Activated CD8-positive, alpha-beta memory T cell treated with anti-CD3 and anti-CD28 coated beads, Interleukin-2, amount 50 U/mL, for 4 hours (primary cell): ENCODE results near the gene PEX19.
A peak's percentile ranks its signal among the peaks of the same experiment; 100 is the strongest.
"Not testable (repeated sequence)": the region's sequence is repeated elsewhere in the genome, so short reads cannot be mapped to it uniquely, and the experiment has no call there.

Experiments used
- DNase-seq: peaks from one replicate; pipeline ENCODE4 v3.0.0-alpha.2; 2020

Gene PEX19

GRCh38 chr1:160284782-160285344 lies at the start of gene PEX19:
PEX19 (minus strand) TSS chr1:160285133; CDS start chr1:160285124, 9 bp downstream.
- DNase-seq, result peak; percentile 92

- no peak for DNase-seq
Measured at GRCh38 chr1:160332516-160332915, 47.6 kb upstream of the PEX19 start.

GRCh38 chr1:160330119-160330518 lies 45.2 kb upstream of the PEX19 start:
- DNase-seq, result no peak

GRCh38 chr1:160328184-160328583 lies 43.3 kb upstream of the PEX19 start:
- DNase-seq, result no peak

- no peak for DNase-seq
Measured at GRCh38 chr1:160326418-160326817, 41.5 kb upstream of the PEX19 start.

GRCh38 chr1:160325252-160325651 lies 40.3 kb upstream of the PEX19 start:
- DNase-seq, result no peak

GRCh38 chr1:160322831-160323230 lies 37.9 kb upstream of the PEX19 start:
- no peak for DNase-seq

- no peak for DNase-seq
Measured at GRCh38 chr1:160315359-160315758, 30.4 kb upstream of the PEX19 start.

GRCh38 chr1:160309571-160309970 lies 24.6 kb upstream of the PEX19 start:
- no peak for DNase-seq

GRCh38 chr1:160309185-160309557 lies 24.2 kb upstream of the PEX19 start:
- DNase-seq, result no peak

GRCh38 chr1:160308451-160309184 lies 23.7 kb upstream of the PEX19 start:
- DNase-seq, result no peak

GRCh38 chr1:160307118-160307791 lies 22.3 kb upstream of the PEX19 start:
- no peak for DNase-seq

- DNase-seq, result no peak
Measured at GRCh38 chr1:160300173-160300572, 15.2 kb upstream of the PEX19 start.

- no peak for DNase-seq
Measured at GRCh38 chr1:160296036-160296435, 11.1 kb upstream of the PEX19 start.

GRCh38 chr1:160293020-160293968 lies 8.4 kb upstream of the PEX19 start:
- no peak for DNase-seq

GRCh38 chr1:160291248-160292220 lies 6.6 kb upstream of the PEX19 start:
- DNase-seq, result peak; percentile 57

GRCh38 chr1:160287769-160288168 lies 2.8 kb upstream of the PEX19 start:
- not testable (repeated sequence) for DNase-seq

- DNase-seq, result no peak
Measured at GRCh38 chr1:160285506-160285905, 573 bp upstream of the PEX19 start.

GRCh38 chr1:160284220-160284781 lies 632 bp downstream of the PEX19 start:
- DNase-seq, result no peak

- DNase-seq, result no peak
Measured at GRCh38 chr1:160282807-160283206, 2.1 kb downstream of the PEX19 start.

- no peak for DNase-seq
Measured at GRCh38 chr1:160277987-160278386, 6.9 kb downstream of the PEX19 start.
